ENCODE data around the gene KRTAP12-4.
"Not testable (repeated sequence)": the region's sequence is repeated elsewhere in the genome, so short reads cannot be mapped to it uniquely, and the experiment has no call there.

The KRTAP12-4 gene

DNA sequence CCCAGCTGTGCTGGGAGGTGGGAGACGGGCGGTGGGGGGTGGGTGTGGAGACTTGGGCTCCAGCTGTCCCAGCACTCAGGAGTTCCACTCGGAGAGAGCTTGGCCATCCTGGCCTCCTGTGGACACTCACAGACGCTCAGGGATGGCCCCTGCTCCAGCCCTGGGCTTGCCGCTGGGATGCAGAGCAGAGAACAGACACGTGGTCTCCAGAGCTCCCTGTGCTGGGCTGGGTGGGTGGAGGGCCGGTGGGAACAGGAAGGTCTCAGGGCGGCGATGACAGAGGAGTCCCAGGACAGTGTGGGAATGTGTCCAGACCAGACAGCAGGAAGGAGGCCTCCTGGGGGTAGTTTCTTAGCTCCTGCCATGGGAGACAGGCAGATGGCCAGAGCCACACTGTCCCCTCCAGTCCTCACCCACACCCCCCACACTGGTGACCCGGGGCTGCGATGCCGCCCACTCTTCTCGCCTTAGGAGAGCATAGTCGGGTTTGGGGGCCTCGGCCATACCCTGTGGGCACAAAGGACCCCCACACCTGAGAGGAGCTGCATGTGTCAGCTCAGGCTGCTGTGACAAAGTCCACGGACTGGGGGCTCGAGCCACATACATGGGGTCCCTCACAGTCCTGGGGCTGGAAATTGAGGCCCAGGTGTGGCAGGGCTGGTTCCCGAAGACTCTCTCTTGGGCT lies 25.6 kb downstream of the KRTAP12-4 start:
- DNase-seq = no peak

DNA sequence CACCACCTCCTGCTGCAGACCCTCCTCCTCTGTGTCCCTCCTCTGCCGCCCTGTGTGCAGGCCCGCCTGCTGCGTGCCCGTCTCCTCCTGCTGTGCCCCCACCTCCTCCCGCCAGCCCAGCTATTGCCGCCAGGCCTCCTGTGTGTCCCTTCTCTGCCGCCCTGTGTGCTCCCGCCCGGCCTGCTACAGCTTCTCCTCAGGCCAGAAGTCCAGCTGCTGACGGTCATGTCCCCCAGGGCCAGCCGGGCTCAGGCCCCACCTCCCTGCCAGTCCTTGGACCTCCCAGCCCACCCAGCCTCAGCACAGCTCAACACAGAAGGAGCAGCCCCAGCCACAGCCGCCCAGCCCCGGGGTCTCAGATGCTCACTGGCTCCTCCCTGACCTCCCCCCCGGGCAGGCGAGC lies 26.6 kb downstream of the KRTAP12-4 start:
- DNase-seq = not testable (repeated sequence)

DNA sequence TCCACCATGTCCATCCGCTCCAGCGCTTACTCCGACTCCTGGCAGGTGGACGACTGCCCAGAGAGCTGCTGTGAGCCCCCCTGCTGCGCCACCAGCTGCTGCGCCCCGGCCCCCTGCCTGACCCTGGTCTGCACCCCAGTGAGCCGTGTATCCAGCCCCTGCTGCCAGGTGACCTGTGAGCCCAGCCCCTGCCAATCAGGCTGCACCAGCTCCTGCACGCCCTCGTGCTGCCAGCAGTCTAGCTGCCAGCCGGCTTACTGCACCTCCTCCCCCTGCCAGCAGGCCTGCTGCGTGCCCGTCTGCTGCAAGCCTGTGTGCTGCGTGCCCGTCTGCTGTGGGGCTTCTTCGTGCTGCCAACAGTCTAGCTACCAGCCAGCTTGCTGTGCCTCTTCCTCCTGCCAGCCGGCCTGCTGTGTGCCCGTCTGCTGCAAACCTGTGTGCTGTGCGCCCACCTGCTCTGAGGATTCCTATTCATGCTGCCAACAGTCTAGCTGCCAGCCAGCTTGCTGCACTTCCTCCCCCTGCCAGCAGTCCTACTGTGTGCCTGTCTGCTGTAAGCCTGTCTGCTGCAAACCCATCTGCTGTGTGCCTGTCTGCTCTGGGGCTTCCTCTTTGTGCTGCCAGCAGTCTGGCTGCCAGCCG lies 27.2 kb downstream of the KRTAP12-4 start:
- DNase-seq = not testable (repeated sequence)

DNA sequence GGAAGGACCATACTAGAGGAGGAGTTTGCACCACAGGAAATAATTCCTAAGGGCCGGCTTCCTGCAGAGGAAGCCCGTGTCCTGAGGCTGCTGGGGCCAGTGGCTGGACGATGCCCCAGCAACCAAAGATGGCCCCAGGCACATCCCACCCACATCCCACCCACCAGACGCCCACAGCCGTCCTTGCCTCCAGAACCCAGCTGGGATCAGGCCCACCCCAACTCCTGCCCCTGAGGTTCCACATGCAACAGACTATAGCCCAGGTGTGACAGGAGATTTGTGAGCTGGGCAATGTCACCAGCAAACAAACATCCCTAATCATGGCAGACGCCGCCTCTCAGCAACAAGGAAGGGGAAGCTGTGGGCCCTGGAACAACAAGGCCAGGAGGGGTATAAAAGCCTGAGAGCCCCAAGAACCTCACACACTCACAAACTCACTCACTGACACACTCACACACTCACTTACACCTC lies 27.8 kb downstream of the KRTAP12-4 start, which contains the start of gene KRTAP10-9:
Gene KRTAP10-9 (plus strand): TSS at position 421 of the 471 bp plus-strand sequence. CDS start 79 bp downstream, outside the sequence.
- DNase-seq = no peak

DNA sequence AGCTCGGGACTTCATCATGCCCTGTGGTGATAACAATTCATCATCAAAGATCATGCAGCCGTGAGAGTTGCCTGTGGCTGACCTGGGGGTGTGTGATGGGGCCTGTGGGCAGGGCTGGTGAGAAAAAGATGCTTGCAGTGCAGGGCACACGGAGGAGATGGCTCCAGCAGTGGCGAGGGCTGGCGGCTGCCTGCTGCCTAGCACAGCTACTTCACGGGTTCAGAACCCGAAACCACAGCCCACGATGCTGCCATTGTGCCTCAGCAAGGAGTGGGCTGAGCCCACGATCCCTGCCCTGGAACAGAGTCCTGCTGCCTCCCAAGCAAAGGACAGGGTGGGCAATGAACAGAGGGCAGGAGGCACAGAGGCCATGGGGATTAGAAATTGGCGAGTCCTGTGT lies 28.2 kb downstream of the KRTAP12-4 start:
- DNase-seq = no peak

DNA sequence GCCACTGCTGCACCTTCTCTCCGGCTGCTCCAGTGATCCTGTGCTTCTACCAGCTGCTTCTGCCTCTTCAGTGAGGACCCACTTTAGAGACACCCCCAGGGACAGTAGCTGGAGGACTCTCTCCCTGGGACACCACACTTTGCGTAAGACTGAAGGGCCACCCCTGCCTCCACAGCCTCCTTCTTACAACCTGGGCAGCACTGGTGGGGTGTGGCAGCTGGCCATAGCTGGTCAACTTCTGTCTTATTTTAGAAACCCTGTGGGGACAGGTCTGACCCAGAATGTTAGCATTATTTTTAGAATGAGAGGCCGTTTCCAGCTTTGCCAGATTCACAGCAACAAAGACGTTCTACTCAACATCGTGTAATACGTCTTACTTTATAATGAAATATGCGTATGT lies 28.7 kb downstream of the KRTAP12-4 start:
- DNase-seq = no peak

DNA sequence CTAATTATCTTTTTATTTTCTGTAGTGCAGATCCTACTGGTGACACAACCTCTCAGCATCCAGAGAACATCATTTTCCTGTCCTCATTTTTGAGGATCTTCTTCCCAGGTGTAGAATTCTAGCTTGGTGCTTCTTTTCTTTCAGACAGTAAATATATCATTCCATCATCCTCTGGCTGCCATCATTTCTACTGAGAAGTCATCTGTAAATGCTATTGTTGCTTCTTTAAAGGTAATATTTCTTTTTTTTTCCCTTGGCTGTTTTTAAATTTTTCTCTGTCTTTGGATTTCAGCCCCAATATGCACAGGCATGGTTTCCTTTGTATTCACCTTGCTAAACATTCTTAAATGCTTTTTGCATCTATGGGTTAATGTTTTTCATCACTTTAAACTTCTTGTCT lies 30.9 kb downstream of the KRTAP12-4 start:
- no peak for DNase-seq

DNA sequence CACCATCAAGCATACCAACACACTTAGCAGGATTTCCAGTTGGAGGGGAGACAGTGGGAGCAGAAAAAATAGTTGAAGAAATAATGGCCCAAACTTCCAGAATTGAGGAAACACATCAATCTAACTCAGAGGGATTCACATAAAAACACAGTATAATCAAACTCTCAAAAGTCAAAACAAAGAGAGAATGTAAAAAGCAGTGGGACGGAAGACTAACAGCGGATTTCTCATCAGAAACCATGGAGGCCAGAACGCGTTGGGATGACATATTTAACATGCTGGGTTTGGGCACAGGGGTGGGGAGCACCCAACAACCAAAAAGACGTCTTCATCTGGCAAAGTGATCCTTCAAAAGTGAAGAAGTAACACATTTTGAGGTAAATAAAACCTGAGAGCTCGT lies 34.6 kb downstream of the KRTAP12-4 start:
- no peak for DNase-seq

DNA sequence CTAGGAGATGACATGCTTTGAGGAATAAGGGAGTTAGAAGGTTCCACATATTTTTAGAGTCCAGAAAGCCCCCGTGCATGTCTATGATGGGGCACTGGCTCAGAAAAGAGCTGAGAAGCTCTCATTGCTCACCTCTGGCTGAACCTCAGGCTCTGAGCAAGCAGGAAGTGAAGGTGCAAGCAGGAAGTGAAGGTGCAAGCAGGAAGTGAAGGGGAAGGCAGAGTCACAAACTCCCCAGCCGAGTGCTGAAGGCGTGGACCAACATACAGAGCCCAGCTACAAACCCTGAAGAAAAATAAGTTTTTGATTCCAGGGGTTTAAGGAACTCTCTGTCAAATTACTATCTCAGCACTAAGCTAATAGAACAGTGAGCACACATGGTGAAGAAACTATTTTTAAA lies 35.5 kb downstream of the KRTAP12-4 start:
- no peak for DNase-seq

DNA sequence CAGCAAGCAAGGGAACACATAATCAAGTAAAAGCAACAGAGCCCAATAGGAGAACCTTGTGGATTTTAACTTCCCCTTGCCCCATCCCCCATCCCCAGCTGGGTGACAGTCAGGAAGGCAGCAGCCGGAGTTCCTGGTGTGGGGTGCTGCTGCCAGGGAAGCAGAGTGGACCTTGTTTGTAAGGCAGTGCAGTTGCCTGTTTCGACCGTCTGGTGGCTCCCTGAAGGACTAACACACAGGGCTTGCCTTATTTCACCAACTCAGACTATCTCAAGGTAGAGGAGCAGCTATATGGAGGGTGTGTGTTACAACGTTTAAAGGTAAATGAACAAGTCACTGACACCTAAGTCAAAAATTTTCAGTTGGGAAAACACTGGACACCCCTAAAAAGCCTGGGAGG lies 36.0 kb downstream of the KRTAP12-4 start:
- DNase-seq = no peak

DNA sequence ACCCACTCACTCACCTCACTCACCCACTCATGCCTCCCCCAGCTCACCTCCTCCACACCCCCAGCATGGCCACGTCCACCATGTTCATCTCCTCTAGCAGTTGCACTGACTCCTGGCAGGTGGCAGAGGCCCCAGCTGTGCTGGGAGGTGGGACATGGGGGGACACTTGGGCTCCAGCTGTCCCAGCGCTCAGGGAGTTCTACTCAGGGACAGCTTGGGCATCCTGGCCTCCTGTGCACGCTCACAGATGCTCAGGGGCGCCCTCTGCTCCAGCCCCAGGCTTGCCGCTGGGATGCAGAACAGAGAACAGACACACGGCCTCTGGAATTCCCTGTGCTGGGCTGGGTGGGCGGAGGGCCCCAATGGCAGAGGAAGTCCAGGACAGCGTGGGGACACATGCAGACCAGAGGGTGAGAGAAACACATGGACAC lies 37.4 kb downstream of the KRTAP12-4 start:
- no peak for DNase-seq

DNA sequence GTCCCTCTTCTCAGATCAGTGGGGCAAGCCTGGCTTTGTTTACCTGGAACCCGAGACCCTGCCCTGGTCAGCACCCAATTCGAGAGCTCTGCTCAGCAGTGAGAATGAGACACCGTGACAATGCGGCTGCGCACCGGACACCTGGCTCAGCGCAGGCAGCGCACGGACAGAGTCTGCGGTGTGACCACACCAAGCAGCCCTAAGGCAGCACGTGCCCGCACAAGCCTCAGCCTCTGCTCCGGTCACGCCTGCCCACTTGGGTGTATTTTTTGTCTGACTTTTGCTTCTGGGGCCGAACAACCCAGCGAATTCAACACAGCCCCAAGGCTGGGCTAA lies 37.9 kb downstream of the KRTAP12-4 start:
- DNase-seq = no peak

DNA sequence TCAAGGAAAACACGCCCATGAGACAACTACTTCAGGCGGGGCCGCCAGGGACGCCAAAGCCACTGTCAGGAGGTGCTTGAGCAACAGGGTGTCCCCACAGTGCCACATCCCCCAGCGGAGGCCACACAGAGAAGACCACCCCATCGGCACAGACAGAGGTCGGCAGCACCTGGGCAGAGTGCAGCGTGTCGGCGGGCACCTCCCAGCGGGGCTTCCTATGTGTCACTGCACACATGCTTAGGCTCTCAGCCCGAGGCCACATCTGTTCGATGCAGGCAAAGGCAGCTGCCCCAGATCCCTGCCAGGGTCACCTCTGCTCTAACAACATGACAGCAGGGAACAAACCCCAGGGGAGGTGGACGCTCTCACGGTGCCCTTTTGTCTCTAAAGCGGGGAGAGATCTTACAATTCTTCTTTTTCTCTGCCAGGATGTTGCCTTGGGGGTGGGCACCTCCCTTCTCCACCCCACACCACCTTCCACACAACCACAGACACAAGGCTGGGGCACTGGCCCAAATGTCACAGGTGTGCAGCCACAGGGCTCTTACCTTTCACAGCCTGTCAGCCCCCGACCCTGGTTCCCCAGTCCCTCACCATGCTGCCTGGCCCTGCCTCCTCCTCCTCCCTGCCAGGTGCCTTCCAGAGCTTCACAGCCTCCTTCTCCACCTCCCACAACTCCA lies 38.4 kb downstream of the KRTAP12-4 start:
- no peak for DNase-seq

DNA sequence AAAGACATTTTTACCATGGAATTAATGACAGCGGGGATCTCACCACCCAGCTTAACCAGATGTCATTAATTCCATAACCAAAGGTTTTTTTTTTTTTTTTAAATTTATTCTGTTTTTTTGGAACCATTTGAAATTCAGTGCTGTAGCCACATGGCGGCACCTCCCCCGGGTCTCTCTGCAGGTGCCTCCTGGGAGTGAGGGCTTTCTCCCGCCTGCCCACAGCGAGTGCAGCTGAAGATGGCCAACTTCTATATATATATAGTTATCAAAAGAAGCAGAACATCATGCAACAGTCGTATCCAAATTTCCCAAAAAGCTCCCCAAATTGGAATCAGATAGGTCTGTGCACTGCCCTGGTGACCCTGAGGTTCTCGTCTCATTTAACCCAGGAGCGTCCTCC lies 39.0 kb downstream of the KRTAP12-4 start:
- no peak for DNase-seq

DNA sequence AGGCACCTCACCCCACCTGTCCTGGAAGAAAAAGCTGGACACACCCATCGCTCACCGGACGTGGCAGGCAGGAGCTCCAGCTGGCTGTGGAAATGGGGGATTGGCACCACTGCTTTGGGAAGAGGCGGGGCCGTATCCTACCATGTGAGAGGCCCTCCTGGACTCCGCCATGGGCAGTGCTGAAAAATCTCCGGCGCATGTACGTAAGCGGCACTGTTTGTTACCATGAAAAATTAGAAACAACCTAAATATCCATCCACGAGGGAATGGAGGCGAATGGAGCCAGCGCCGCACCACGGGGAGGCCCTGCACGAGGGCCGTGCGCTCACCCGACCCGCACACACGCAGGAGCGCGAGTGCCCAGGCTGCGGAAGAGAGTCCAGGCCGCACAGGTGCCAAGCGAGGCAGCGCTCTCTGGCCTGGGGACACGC lies 39.5 kb downstream of the KRTAP12-4 start:
- DNase-seq = no peak

DNA sequence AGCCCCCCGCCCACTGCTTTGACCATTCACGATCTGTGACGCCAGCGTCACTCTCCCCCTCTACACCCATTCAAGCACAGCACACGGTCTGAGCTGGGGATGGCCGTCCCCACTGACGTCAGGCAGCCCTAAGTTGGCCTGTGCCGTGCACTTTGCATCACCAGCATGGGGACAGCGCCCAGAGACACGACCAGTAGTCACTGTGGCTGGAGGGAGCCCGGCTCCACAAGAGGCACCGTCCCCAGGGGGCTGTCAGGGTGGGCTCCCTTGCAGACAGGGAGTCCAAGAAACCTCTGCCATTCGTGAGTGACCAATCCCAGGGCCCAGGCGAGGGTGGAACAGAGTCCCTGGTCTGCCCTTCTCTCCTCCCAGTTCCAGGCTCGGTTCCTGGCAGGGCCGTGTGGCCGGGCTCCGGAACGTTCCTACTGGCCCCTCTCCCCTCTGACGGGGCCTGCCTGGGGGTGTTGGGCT lies 40.3 kb downstream of the KRTAP12-4 start:
- no peak for DNase-seq

DNA sequence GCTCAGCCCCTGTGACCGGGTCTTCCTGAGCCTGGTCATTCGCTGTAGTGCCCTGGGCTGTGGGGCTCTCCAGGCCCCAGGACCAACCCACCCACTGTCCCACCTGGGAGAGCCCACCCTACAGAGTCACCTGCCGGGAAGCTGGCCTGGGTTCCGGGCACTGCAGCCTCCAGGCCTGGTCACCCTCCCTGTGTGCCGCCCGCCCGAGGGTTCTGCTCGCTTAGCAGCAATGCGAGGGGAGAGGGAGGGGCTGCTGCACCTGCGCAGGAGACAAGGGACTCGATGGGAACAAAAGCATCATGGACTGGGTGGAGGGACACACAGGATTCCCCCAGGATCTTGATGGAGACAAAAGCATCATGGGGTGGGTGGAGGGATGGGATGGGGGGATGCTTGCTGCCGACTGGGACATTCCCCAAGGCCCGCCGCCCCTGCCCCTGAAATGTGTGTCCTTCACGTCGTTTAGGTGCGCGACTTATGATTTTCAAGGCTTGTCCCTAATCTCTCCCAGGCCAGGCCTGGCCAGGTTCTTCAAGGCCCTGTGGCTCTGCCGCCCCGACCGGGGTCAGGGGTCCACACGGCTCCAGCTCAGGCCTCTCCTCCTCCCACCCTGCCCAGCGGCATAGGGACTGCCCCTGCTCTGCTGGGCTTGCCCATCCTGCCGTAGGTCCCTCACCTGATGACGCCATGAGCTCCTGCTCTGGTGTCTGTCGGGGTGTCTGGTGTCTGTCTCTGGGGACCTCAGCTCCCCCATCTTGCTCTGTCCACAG lies 40.9 kb downstream of the KRTAP12-4 start:
- DNase-seq = no peak

DNA sequence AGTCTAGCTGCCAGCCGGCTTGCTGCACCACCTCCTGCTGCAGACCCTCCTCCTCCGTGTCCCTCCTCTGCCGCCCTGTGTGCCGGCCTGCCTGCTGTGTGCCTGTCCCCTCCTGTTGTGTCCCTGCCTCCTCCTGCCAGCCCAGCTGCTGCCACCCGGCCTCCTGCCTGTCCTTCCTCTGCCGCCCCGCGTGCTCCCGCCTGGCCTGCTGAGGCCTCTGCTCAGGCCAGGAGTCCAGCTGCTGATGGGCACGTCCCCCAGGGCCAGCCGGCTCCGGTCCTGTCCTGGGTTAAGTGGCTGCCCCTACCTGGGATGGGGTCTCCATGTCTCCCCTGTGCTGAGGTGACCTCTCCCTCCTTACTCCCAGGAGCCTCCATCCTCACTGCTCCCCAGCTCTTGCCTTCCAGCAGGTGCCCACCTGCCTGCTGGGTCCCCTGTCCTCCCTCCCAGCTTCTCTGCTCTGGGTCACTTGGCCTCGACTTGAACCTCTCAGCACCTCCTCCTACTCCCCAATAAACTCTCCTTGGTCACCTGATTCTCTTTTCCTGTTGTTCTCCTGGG lies 41.7 kb downstream of the KRTAP12-4 start:
- DNase-seq = no peak

DNA sequence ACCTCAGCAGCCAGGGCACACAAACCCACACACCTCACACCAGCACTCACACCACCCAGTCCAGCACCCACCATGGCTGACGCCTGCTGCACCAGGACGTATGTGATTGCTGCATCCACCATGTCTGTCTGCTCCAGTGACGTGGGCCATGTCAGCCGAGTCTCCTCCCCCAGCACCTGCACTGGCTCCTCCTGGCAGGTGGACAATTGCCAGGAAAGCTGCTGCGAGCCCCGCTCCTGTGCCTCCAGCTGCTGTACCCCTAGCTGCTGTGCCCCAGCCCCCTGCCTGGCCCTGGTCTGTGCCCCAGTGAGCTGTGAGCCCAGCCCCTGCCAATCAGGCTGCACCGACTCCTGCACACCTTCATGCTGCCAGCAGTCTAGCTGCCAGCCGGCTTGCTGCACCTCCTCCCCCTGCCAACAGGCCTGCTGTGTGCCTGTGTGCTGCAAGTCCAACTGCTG lies 42.4 kb downstream of the KRTAP12-4 start, which contains the start of gene KRTAP10-8:
Gene KRTAP10-8 (plus strand): TSS at position 51 of the 458 bp plus-strand sequence. CDS start 22 bp downstream, at position 73.
- no peak for DNase-seq

DNA sequence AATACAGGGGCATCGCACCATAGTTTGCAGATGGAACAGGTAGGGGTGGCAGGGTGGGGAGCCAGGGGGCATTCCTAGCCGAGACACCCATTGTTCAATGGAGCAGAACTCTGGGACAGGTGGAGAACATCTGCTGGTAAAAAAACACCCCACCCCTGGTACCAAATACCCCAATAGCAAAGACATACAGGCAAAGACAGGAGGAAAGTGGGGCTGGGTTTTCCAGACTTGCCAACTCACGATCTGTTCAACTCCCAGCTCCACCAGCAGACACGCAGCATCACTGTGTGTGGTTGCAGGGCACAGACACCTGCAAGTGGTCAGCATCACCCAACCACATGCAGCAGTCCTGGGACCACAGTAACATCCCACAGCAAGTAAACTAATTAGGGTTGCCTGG lies 42.9 kb downstream of the KRTAP12-4 start:
- no peak for DNase-seq

DNA sequence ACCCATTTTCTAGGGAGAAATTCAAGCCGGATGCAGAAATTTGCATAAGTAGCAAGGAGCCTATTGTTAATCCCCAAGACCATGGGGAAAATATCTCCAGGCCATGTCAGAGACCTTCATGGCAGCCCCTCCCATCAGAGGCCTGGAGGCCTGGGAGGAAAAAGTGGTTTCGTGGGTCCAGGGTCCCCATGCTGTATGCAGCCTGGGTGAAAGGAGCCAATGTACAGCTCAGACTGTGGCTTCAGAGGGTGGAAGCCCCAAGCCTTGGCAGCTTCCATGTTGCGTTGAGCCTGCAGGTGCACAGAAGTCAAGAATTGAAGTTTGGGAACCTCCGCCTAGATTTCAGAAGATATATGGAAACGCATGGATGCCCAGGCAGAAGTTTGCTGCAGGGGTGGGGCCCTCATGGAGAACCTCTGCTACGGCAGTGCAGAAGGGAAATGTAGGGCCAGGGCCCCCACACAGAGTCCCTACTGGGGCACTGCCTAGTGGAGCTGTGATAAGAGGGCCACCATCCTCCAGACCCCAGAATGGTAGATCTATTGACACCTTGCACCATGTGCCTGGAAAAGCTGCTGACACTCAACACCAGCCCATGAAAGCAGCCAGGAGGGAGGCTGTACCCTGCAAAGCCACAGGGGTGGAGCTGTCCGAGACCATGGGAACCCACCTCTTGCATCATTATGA lies 44.2 kb downstream of the KRTAP12-4 start:
- not testable (repeated sequence) for DNase-seq

DNA sequence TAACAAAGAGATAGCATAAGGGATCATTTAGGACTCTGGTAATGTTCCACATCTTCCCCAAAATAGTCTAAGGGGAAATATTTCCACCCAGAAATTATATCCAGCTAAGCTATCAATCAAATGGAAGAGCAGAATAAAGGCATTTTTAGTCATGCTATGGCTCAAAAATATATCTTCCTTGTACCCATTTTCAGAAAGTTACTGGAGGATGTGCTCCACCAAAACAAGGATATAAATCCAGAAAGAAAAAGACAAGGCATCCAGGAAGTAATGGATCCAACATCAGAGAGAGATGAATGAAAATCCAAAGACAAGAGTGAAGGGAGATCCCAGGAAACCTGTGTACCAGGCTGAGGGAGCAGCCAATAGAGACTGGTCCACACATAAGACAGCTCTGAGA lies 45.3 kb downstream of the KRTAP12-4 start:
- no peak for DNase-seq
